ENCODE data around the gene PHF21A. TPM values are rescaled to one million over a fixed set of nuclear protein-coding genes. Genes with fewer than 3 reads are reported as not detected.

Gene PHF21A
- total and polyA plus RNA-seq, 2 donors (not counting 3 experiments of a cell fraction or from before 2014, with no cell fraction given) = 14.1 to 30.5 TPM

DNA sequence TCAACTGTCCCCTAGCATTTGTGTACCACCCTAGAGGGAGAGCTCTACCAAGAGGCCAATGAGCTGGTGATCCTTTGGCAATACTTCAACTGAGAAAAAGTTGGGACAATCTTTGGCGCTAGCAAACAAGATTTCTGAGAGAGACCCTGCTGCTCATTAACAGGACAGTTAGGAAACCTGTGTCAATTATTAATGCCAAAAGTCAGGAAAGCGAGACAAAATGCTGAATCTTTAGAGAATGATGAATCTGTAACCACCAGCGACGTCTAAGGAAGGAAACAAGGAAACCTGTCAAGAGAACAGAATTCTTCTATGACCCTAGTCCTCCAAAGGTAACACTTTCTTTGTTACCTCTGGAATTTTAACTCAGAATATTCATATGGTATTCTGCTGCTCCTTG, 178.9 kb downstream of the PHF21A start:
- Histone ChIP-seq H3K9me1 (replicated peaks; ENCODE audit: control insufficient read depth, extremely low read depth, insufficient read depth, low read length) (no peaks in the 10 kb centered on the region), H4K20me1 (replicated peaks; ENCODE audit: control insufficient read depth, extremely low read depth, insufficient read depth, low read length) (no peaks in the 10 kb centered on the region), H3K4me3 (replicated peaks in 1 of 3; ENCODE audit: insufficient read depth in 1 of 3, low read depth in 1 of 3, low read length in 3 of 3) (no peak overlapping the region), H2AFZ (ENCODE audit: low read depth, low read length) (no peak overlapping the region), H3K4me2 (ENCODE audit: insufficient read depth, low read length) (no peak overlapping the region), H3K9me3 (replicated peaks; ENCODE audit: control insufficient read depth, insufficient read depth, low read length) (no peaks in the 10 kb centered on the region), H3K27me3 (ENCODE audit: control insufficient read depth in 2 of 2, insufficient read depth in 2 of 2, low read length in 2 of 2) (no peaks in the 10 kb centered on the region), H3K4me1 (ENCODE audit: control insufficient read depth, extremely low read depth, insufficient read depth, low read length) (no peaks in the 10 kb centered on the region), H3K9ac (replicated peaks; ENCODE audit: extremely low read depth, insufficient read depth, low read length) (no peak overlapping the region), H3K36me3 (ENCODE audit: control insufficient read depth in 2 of 2, extremely low read depth in 1 of 2, insufficient read depth in 2 of 2, low read length in 2 of 2) (peaks cover 0 to 16% of the 10 kb centered on the region in 2 experiments), H3K27ac (ENCODE audit: insufficient read depth, low read depth, low read length) (no peak overlapping the region), H3K79me2 (ENCODE audit: control insufficient read depth, insufficient read depth, low read length) (no peaks in the 10 kb centered on the region)
- FAIRE-seq (no peak), DNase-seq (ENCODE audit: low read depth, low spot score) (no peak)
- POLR2A ChIA-PET = no interaction called here
- intact Hi-C loops (cut with micrococcal nuclease) = no loop called here
- BruUV-seq (replicated peaks) = no TSS peak
- dilution Hi-C loops (cut with MboI; ENCODE audit: extremely low pct_ligation_motif_present, low sequenced_read_pairs) = no loop called here
- CTCF ChIA-PET = interaction anchor here (1.2 to 3.7 kb wide), 2 partner anchors 9 to 22 kb away, joined by 4 to 14 read pairs; no protein-coding TSS in a partner anchor
- no peak for TF ChIP-seq FOS (IDR thresholded peaks at IDR 0.05; ENCODE audit: borderline replicate concordance, insufficient read depth, low read length)
- TF ChIP-seq POLR2AphosphoS5 (IDR thresholded peaks at IDR 0.05; ENCODE audit: insufficient read depth, low read depth, low read length) = no peak
- TF ChIP-seq JUN (IDR thresholded peaks at IDR 0.05; ENCODE audit: borderline replicate concordance, insufficient read depth, insufficient read length, low read depth) = no peak
- TF ChIP-seq MYC (IDR thresholded peaks at IDR 0.05; ENCODE audit: low read depth, low read length) = no peak
- TF ChIP-seq, protein P1, sequence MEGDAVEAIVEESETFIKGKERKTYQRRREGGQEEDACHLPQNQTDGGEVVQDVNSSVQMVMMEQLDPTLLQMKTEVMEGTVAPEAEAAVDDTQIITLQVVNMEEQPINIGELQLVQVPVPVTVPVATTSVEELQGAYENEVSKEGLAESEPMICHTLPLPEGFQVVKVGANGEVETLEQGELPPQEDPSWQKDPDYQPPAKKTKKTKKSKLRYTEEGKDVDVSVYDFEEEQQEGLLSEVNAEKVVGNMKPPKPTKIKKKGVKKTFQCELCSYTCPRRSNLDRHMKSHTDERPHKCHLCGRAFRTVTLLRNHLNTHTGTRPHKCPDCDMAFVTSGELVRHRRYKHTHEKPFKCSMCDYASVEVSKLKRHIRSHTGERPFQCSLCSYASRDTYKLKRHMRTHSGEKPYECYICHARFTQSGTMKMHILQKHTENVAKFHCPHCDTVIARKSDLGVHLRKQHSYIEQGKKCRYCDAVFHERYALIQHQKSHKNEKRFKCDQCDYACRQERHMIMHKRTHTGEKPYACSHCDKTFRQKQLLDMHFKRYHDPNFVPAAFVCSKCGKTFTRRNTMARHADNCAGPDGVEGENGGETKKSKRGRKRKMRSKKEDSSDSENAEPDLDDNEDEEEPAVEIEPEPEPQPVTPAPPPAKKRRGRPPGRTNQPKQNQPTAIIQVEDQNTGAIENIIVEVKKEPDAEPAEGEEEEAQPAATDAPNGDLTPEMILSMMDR (IDR thresholded peaks at IDR 0.05; ENCODE audit: extremely low read depth in 1 of 2, insufficient read depth in 1 of 2, low read depth in 1 of 2, low read length in 2 of 2) = no peak
- no peak for TF ChIP-seq GATA2 (IDR thresholded peaks at IDR 0.05; ENCODE audit: insufficient read depth, insufficient read length, low read depth, low read length)
- TF ChIP-seq, protein P2, sequence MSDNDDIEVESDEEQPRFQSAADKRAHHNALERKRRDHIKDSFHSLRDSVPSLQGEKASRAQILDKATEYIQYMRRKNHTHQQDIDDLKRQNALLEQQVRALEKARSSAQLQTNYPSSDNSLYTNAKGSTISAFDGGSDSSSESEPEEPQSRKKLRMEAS (IDR thresholded peaks at IDR 0.05; ENCODE audit: insufficient read depth, insufficient read length) = no peak

All from endothelial cell of umbilical vein (primary cell).